Effector memory CD4-positive, alpha-beta T cell (primary cell): ENCODE measurements around the gene MBD3.
A peak's percentile ranks its signal among the peaks of the same experiment; 100 is the strongest.

Experiments used
- DNase-seq, 3 donors: peaks; one replicate each; pipeline ENCODE4 v3.0.0-alpha.2; 2020
- H3K27ac ChIP-seq: 2 replicates; pipeline ENCODE4 v1.7.0; 2013; ENCODE audit warnings: mild to moderate bottlenecking, low read length, moderate library complexity; ENCODE audit not compliant: insufficient read depth, poor library complexity, severe bottlenecking
- H3K27me3 ChIP-seq: replicated peaks from 2 replicates; pipeline ENCODE4 v1.7.0; 2013; ENCODE audit warnings: mild to moderate bottlenecking, low read length; ENCODE audit not compliant: insufficient read depth, control insufficient read depth, poor library complexity, severe bottlenecking
- H3K36me3 ChIP-seq: 2 replicates; pipeline ENCODE4 v1.7.0; 2013; ENCODE audit warnings: mild to moderate bottlenecking, low read length, moderate library complexity; ENCODE audit not compliant: control insufficient read depth, insufficient read depth
- H3K4me1 ChIP-seq: 2 replicates; pipeline ENCODE4 v1.7.0; 2013; ENCODE audit warnings: low read length, mild to moderate bottlenecking; ENCODE audit not compliant: control insufficient read depth, insufficient read depth, poor library complexity, severe bottlenecking
- H3K4me3 ChIP-seq: 2 replicates; pipeline ENCODE4 v1.7.0; 2013; ENCODE audit warnings: low read length, low read depth, mild to moderate bottlenecking; ENCODE audit not compliant: insufficient read depth, poor library complexity, severe bottlenecking
- H3K9me3 ChIP-seq: 2 replicates; pipeline ENCODE4 v1.7.0; 2013; ENCODE audit warnings: mild to moderate bottlenecking, low read length, moderate library complexity; ENCODE audit not compliant: control insufficient read depth

MBD3 gene

GRCh38 chr19:1602091-1602707, 9.5 kb upstream of the MBD3 start:
- Histone ChIP-seq H3K4me3 (no peak overlapping the region), H3K9me3 (no peaks in the 10 kb centered on the region), H3K27ac (no peak overlapping the region), H3K27me3 (no peaks in the 10 kb centered on the region), H3K36me3 (peaks cover 18% of the 10 kb centered on the region), H3K4me1 (peaks cover 21% of the 10 kb centered on the region)
- DNase-seq = no peak

DNA sequence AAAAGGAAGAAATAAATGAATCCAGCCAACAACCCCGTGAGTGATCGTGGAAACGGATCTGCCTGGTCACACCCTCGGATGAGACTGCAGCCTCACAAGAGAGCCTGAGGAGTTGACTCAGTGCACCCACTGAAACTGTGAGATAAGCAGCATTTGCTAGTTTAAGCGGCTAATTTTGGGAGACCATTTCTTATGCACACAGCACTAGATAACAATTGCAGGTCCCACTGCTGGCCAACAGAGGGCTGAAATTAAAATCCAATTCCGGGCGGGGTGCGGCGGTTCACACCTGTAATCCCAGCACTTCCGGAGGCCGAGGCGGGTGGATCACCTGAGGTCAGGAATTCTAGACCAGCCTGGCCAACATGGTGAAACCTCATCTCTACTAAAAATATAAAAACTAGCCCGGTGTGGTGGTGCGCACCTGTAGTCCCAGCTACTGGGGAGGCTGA, 9.0 kb upstream of the MBD3 start:
- Histone ChIP-seq H3K36me3 (peaks cover 24% of the 10 kb centered on the region), H3K27me3 (no peaks in the 10 kb centered on the region)

GRCh38 chr19:1599460-1599846, 6.8 kb upstream of the MBD3 start:
- no peak for DNase-seq
- H3K27ac ChIP-seq = no peak overlapping the region
- H3K4me3 ChIP-seq = no peak overlapping the region
- H3K27me3 ChIP-seq = no peaks in the 10 kb centered on the region
- H3K9me3 ChIP-seq = no peaks in the 10 kb centered on the region
- H3K36me3 ChIP-seq = peaks cover 25% of the 10 kb centered on the region
- peaks cover 10% of the 10 kb centered on the region for H3K4me1 ChIP-seq

More for the DNA sequence above, 9.0 kb upstream of the MBD3 start:
- no peak for DNase-seq
- H3K9me3 ChIP-seq = no peaks in the 10 kb centered on the region
- H3K4me3 ChIP-seq = no peak overlapping the region
- H3K27ac ChIP-seq = no peak overlapping the region
- H3K4me1 ChIP-seq = peaks cover 21% of the 10 kb centered on the region

DNA sequence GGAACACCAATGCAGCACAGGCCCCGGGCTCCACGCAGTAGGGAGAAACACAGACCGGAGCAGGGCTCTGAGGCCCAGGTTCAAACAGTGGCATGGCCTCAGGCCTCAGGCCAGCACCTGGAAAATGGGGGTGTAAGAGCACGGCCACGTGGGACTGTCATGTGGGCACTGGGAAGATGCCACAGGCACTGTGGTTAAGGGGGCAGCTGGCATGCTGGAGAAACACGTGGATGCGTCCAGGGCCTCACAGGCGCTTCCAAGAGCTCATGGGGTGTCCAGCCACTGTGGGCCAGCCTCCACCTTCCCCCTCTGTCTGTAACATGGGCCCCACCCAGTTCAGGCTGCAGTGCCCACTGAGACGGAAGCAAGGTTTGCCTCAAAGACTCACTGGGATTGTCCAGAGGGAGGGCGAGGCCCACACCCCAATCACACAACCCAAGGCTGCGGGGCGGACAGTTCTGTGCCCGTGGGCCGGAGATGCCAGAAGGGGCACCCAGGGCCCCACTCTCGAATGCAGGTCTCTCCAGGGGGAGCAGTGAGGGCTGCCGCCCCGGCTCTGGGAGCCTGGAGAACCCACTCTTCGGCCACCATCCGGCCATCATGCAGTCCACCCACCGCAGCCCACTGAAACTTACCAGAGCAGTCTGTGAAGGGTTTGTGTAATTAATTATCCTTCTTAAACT, 6.3 kb upstream of the MBD3 start:
- Histone ChIP-seq H3K9me3 (no peaks in the 10 kb centered on the region), H3K27ac (no peak overlapping the region), H3K4me3 (no peak overlapping the region), H3K27me3 (no peaks in the 10 kb centered on the region), H3K4me1 (peaks cover 5% of the 10 kb centered on the region), H3K36me3 (peaks cover 25% of the 10 kb centered on the region)
- no peak for DNase-seq

- Histone ChIP-seq H3K27ac (no peak overlapping the region), H3K4me1 (peaks cover 18% of the 10 kb centered on the region), H3K4me3 (peak overlapping the region; percentile 71), H3K27me3 (no peaks in the 10 kb centered on the region), H3K9me3 (no peaks in the 10 kb centered on the region), H3K36me3 (peaks cover 17% of the 10 kb centered on the region)
- DNase-seq = no peak
Observed at GRCh38 chr19:1593501-1593772, 772 bp upstream of the MBD3 start.

GRCh38 chr19:1592024-1592754, 476 bp downstream of the MBD3 start:
- no peaks in the 10 kb centered on the region for H3K27me3 ChIP-seq
- H3K4me1 ChIP-seq = peaks cover 18% of the 10 kb centered on the region
- peaks cover 7% of the 10 kb centered on the region for H3K36me3 ChIP-seq
- peak overlapping the region; percentile 99 for H3K4me3 ChIP-seq
- H3K27ac ChIP-seq = peak overlapping the region; percentile 88
- peak; percentile 66 to 75 (median 70) for DNase-seq
- H3K9me3 ChIP-seq = no peaks in the 10 kb centered on the region

- Histone ChIP-seq H3K4me1 (peaks cover 18% of the 10 kb centered on the region), H3K27me3 (no peaks in the 10 kb centered on the region), H3K9me3 (no peaks in the 10 kb centered on the region), H3K27ac (peak overlapping the region; percentile 88), H3K4me3 (peak overlapping the region; percentile 99), H3K36me3 (no peaks in the 10 kb centered on the region)
- no peak for DNase-seq
Observed at GRCh38 chr19:1591421-1592023, 1.1 kb downstream of the MBD3 start.

- Histone ChIP-seq H3K27ac (peak overlapping the region; percentile 88), H3K9me3 (no peaks in the 10 kb centered on the region), H3K27me3 (no peaks in the 10 kb centered on the region), H3K4me1 (peaks cover 18% of the 10 kb centered on the region), H3K4me3 (peak overlapping the region; percentile 99), H3K36me3 (no peaks in the 10 kb centered on the region)
- no peak for DNase-seq
Observed at GRCh38 chr19:1590641-1591397, 1.8 kb downstream of the MBD3 start.

- no peaks in the 10 kb centered on the region for H3K27me3 ChIP-seq
- H3K4me1 ChIP-seq = peaks cover 12% of the 10 kb centered on the region
- H3K36me3 ChIP-seq = peaks cover 7% of the 10 kb centered on the region
- DNase-seq = no peak
- no peaks in the 10 kb centered on the region for H3K9me3 ChIP-seq
- no peak overlapping the region for H3K27ac ChIP-seq
- no peak overlapping the region for H3K4me3 ChIP-seq
Observed at GRCh38 chr19:1587872-1588271, 4.8 kb downstream of the MBD3 start.
